Transverse colon (tissue), 3 donors: ENCODE data around the gene CCPG1.

ENCODE experiments used
- POLR2A ChIP-seq: fragments of 450-650 bp; IDR thresholded peaks from one replicate; pipeline ENCODE4 v1.6.1; 2016; ENCODE audit warnings: antibody characterized with exemption, mild to moderate bottlenecking, moderate library complexity
- TF ChIP-seq, protein P1 (sequence below), 5 experiments: fragments of 200-600 bp in 3 of 5; fragments of 450-650 bp in 2 of 5; sonication (generic) in 3 of 5; IDR thresholded peaks; 1 replicate in 2 of 5; 2 replicates in 3 of 5; pipeline ENCODE4 v1.5.1; 2016 to 2017; ENCODE audit warnings: antibody characterized with exemption in 5 of 5, inconsistent platforms in 3 of 5, mild to moderate bottlenecking in 2 of 5, moderate library complexity in 1 of 5

DNA sequence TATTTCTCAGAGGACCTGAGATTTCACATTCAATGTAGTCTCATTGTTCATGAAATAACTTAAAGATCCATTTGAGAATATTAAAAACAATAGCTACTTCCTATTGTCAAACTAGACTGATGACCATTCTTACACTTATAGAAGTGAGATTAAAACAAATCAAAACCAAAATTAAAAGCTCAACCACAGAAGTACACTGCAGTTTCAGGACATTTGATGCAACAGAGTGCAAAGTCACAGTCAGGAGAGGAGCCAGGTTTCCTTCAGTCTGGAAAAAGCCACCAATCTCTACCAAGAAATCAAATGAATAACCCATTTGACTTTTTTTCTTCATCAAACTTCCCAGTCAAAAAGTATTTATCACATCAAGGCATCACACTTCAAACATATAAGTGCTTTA is 5.5 kb downstream of the CCPG1 start:
- TF ChIP-seq POLR2A: no peak
- TF ChIP-seq, protein P1, sequence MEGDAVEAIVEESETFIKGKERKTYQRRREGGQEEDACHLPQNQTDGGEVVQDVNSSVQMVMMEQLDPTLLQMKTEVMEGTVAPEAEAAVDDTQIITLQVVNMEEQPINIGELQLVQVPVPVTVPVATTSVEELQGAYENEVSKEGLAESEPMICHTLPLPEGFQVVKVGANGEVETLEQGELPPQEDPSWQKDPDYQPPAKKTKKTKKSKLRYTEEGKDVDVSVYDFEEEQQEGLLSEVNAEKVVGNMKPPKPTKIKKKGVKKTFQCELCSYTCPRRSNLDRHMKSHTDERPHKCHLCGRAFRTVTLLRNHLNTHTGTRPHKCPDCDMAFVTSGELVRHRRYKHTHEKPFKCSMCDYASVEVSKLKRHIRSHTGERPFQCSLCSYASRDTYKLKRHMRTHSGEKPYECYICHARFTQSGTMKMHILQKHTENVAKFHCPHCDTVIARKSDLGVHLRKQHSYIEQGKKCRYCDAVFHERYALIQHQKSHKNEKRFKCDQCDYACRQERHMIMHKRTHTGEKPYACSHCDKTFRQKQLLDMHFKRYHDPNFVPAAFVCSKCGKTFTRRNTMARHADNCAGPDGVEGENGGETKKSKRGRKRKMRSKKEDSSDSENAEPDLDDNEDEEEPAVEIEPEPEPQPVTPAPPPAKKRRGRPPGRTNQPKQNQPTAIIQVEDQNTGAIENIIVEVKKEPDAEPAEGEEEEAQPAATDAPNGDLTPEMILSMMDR (IDR thresholded peaks at IDR 0.05): no peak
